ENCODE results near the gene METRN.

DNA sequence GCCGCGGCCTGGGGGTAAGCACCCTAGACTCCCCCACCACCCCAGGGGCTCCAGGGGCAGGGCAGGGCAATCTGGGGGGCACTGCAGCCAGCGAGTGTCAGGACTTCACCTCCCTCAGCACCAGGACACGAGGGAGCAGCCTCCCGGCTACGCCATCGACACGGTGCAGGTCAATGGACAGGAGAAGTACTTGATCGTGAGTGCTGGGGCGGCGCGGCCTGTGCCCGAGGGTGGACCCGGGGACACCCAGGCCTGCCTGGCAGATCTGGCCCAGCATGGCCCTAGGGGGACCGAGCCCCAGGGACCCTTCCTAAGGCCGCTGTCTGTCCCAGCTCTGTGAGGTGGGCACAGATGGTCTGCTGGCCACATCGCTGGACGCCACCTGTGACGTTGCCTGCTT is 42.5 kb upstream of the METRN start:
- TF ChIP-seq, protein P1, sequence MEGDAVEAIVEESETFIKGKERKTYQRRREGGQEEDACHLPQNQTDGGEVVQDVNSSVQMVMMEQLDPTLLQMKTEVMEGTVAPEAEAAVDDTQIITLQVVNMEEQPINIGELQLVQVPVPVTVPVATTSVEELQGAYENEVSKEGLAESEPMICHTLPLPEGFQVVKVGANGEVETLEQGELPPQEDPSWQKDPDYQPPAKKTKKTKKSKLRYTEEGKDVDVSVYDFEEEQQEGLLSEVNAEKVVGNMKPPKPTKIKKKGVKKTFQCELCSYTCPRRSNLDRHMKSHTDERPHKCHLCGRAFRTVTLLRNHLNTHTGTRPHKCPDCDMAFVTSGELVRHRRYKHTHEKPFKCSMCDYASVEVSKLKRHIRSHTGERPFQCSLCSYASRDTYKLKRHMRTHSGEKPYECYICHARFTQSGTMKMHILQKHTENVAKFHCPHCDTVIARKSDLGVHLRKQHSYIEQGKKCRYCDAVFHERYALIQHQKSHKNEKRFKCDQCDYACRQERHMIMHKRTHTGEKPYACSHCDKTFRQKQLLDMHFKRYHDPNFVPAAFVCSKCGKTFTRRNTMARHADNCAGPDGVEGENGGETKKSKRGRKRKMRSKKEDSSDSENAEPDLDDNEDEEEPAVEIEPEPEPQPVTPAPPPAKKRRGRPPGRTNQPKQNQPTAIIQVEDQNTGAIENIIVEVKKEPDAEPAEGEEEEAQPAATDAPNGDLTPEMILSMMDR (IDR thresholded peaks at IDR 0.05), result no peak
- TF ChIP-seq POLR2A (IDR thresholded peaks at IDR 0.05), result no peak
